Gastrocnemius medialis (tissue), 4 donors: ENCODE measurements around the gene ATP8B4. TPM values are rescaled to one million over a fixed set of nuclear protein-coding genes. Genes with fewer than 3 reads are reported as not detected.

ENCODE experiments used
- ATAC-seq, 2 donors: fragments of 150-250 bp; one replicate each; pipeline ENCODE4 v1.9.1; 2016
- DNase-seq, 2 donors: peaks; one replicate each; pipeline ENCODE4 v3.0.0-alpha.2; 2019
- H3K27ac ChIP-seq, 4 donors: fragments of 200-600 bp; sonication (generic); 1 replicate in 1 of 4; 2 replicates in 3 of 4; pipeline ENCODE4 v1.5.1; 2016 to 2018; ENCODE audit warnings: mild to moderate bottlenecking in 2 of 4, moderate library complexity in 1 of 4
- H3K27me3 ChIP-seq, 3 donors: fragments of 200-600 bp; sonication (generic) in 2 of 3; 1 replicate in 1 of 3; 2 replicates in 2 of 3; pipeline versions ENCODE4 v1.5.1 to v1.6.0; 2016 to 2019; ENCODE audit warnings: mild to moderate bottlenecking in 1 of 3, moderate library complexity in 1 of 3
- H3K36me3 ChIP-seq, 2 donors: fragments of 200-600 bp; sonication (generic) in 1 of 2; one replicate each; pipeline ENCODE4 v1.5.1; 2017 to 2018
- H3K4me1 ChIP-seq, 2 donors: fragments of 200-600 bp; sonication (generic) in 1 of 2; one replicate each; pipeline ENCODE4 v1.5.1; 2016 to 2017; ENCODE audit warnings: mild to moderate bottlenecking in 2 of 2
- H3K4me3 ChIP-seq, 4 donors: fragments of 200-600 bp; sonication (generic) in 3 of 4; 1 replicate in 1 of 4; 2 replicates in 3 of 4; pipeline ENCODE4 v1.5.1; 2016 to 2019; ENCODE audit warnings: mild to moderate bottlenecking in 2 of 4
- H3K9me3 ChIP-seq, 3 donors: fragments of 200-600 bp; sonication (generic) in 2 of 3; 1 replicate in 1 of 3; 2 replicates in 2 of 3; pipeline ENCODE4 v1.5.1; 2016 to 2019
- CTCF ChIP-seq, 5 experiments: fragments of 450-650 bp in 3 of 5; fragments of 200-600 bp in 2 of 5; sonication (generic) in 2 of 5; IDR thresholded peaks in 4 of 5; conservative IDR thresholded peaks in 1 of 5; 1 replicate in 4 of 5; 2 replicates in 1 of 5; pipeline ENCODE4 v1.5.1; 2016 to 2019; ENCODE audit warnings: antibody characterized with exemption in 5 of 5, mild to moderate bottlenecking in 3 of 5, moderate library complexity in 3 of 5
- POLR2A ChIP-seq, 2 donors: fragments of 450-650 bp; IDR thresholded peaks; one replicate each; pipeline ENCODE4 v1.6.1; 2017; ENCODE audit warnings: antibody characterized with exemption in 2 of 2, mild to moderate bottlenecking in 2 of 2, moderate library complexity in 2 of 2
- in situ Hi-C, 4 donors: fragments of 200-750 bp; cut with MboI; loops; one replicate each; pipeline versions ENCODE4 v1.15.0 to v1.8.0; 2017; ENCODE audit warnings: low sequenced_read_pairs in 4 of 4
- intact Hi-C: fragments of 100-400 bp; cut with DNase I; formaldehyde crosslinking; loops from one replicate; pipeline ENCODE4 v1.15.1; 2023; ENCODE audit warnings: low total_unique reads
- total RNA-seq, 4 donors: library from RNA; depleted of rRNA; stranded (reverse); fragments of >200 nt; gene quantifications; one replicate each; pipeline versions ENCODE4 v1.1.0 to v1.2.3, GENCODE V29; 2016

Gene ATP8B4
- total RNA-seq, 4 donors from 2014 or later: 1.7 to 3.4 (median 2.4) TPM

GRCh38 chr15:49860101-49860500, 258.9 kb downstream of the ATP8B4 start:
- H3K9me3 ChIP-seq: no peaks in the 10 kb centered on the region
- TF ChIP-seq POLR2A (IDR thresholded peaks at IDR 0.05): no peak
- TF ChIP-seq CTCF (IDR thresholded peaks at IDR 0.05 in 4 of 5, conservative IDR thresholded peaks at IDR 0.05 in 1 of 5): no peak
- ATAC-seq: no peak
- H3K4me3 ChIP-seq: no peak overlapping the region
- H3K27me3 ChIP-seq: no peaks in the 10 kb centered on the region
- in situ Hi-C loops: no loop called here
- no peaks in the 10 kb centered on the region for H3K4me1 ChIP-seq
- intact Hi-C loops: no loop called here
- no peak for DNase-seq
- H3K27ac ChIP-seq: no peak overlapping the region
- H3K36me3 ChIP-seq: no peaks in the 10 kb centered on the region

- Histone ChIP-seq H3K4me3 (no peak overlapping the region), H3K9me3 (no peaks in the 10 kb centered on the region), H3K36me3 (no peaks in the 10 kb centered on the region), H3K27ac (no peak overlapping the region), H3K27me3 (no peaks in the 10 kb centered on the region), H3K4me1 (no peaks in the 10 kb centered on the region)
- intact Hi-C loops (no loop called here), in situ Hi-C loops (no loop called here)
- TF ChIP-seq CTCF (IDR thresholded peaks at IDR 0.05 in 4 of 5, conservative IDR thresholded peaks at IDR 0.05 in 1 of 5): no peak
- no peak for TF ChIP-seq POLR2A (IDR thresholded peaks at IDR 0.05)
- DNase-seq (no peak), ATAC-seq (no peak)
Measured at GRCh38 chr15:49857496-49858475, 261.2 kb downstream of the ATP8B4 start.

GRCh38 chr15:49855917-49856637, 263.0 kb downstream of the ATP8B4 start:
- Histone ChIP-seq H3K9me3 (no peaks in the 10 kb centered on the region), H3K4me3 (no peak overlapping the region), H3K27me3 (no peaks in the 10 kb centered on the region), H3K27ac (peak overlapping the region; percentile 20 to 43 (median 27)), H3K4me1 (no peaks in the 10 kb centered on the region), H3K36me3 (no peaks in the 10 kb centered on the region)
- in situ Hi-C loops (no loop called here), intact Hi-C loops (no loop called here)
- peak; percentile 73 to 80 for ATAC-seq
- DNase-seq: peak in 1 of 2 donors; percentile 12
- TF ChIP-seq CTCF (IDR thresholded peaks at IDR 0.05 in 4 of 5, conservative IDR thresholded peaks at IDR 0.05 in 1 of 5) (no peak), POLR2A (IDR thresholded peaks at IDR 0.05) (no peak)

GRCh38 chr15:49852756-49853155, 266.3 kb downstream of the ATP8B4 start:
- Histone ChIP-seq H3K27me3 (no peaks in the 10 kb centered on the region), H3K27ac (no peak overlapping the region)

More at GRCh38 chr15:49852756-49853155, 266.3 kb downstream of the ATP8B4 start:
- no peak for TF ChIP-seq CTCF (IDR thresholded peaks at IDR 0.05 in 4 of 5, conservative IDR thresholded peaks at IDR 0.05 in 1 of 5)
- H3K9me3 ChIP-seq: no peaks in the 10 kb centered on the region
- DNase-seq (no peak), ATAC-seq (no peak)
- H3K36me3 ChIP-seq: no peaks in the 10 kb centered on the region
- no peaks in the 10 kb centered on the region for H3K4me1 ChIP-seq
- no peak overlapping the region for H3K4me3 ChIP-seq
- intact Hi-C loops (no loop called here), in situ Hi-C loops (no loop called here)
